Ovary (tissue), 9 donors: Measurements from ENCODE around the gene SWAP70. TPM values are rescaled to one million over a fixed set of nuclear protein-coding genes. Genes with fewer than 3 reads are reported as not detected.
"Not testable (repeated sequence)": the region's sequence is repeated elsewhere in the genome, so short reads cannot be mapped to it uniquely, and the experiment has no call there.

Source experiments
- DNase-seq, 5 donors: peaks; one replicate each; pipeline ENCODE4 v3.0.0-alpha.2; 2019 to 2020
- H3K27ac ChIP-seq, 2 donors: fragments of 200-600 bp; one replicate each; pipeline versions ENCODE4 v1.5.1 to v1.8.0; 2019 to 2022
- H3K27me3 ChIP-seq: fragments of 200-600 bp; one replicate; pipeline ENCODE4 v1.8.0; 2022
- H3K36me3 ChIP-seq: fragments of 200-600 bp; sonication (generic); one replicate; pipeline ENCODE4 v1.5.1; 2019
- H3K4me1 ChIP-seq: one replicate; pipeline ENCODE4 v1.8.1; 2013; ENCODE audit warnings: mild to moderate bottlenecking, moderate library complexity; ENCODE audit not compliant: insufficient read depth
- H3K4me3 ChIP-seq: fragments of 200-600 bp; sonication (generic); one replicate; pipeline ENCODE4 v1.5.1; 2017
- H3K9me3 ChIP-seq, 2 donors: fragments of 200-600 bp in 1 of 2; sonication (generic) in 1 of 2; one replicate each; pipeline versions ENCODE4 v1.5.1 to v1.8.1; 2013 to 2019; ENCODE audit warnings: mild to moderate bottlenecking in 1 of 2, moderate library complexity in 1 of 2
- CTCF ChIP-seq, 3 donors: fragments of 450-650 bp in 2 of 3; fragments of 200-600 bp in 1 of 3; IDR thresholded peaks; one replicate each; pipeline versions ENCODE4 v1.5.1 to v1.8.0; 2016 to 2022; ENCODE audit warnings: antibody characterized with exemption in 3 of 3, mild to moderate bottlenecking in 1 of 3
- EP300 ChIP-seq: sonication (generic); formaldehyde crosslinking; IDR thresholded peaks from one replicate; pipeline ENCODE4 v1.6.1; 2017; ENCODE audit warnings: antibody characterized with exemption
- POLR2A ChIP-seq: fragments of 450-650 bp; IDR thresholded peaks from one replicate; pipeline ENCODE4 v1.6.1; 2017; ENCODE audit warnings: antibody characterized with exemption, mild to moderate bottlenecking, moderate library complexity
- WGBS, 3 donors: extraction: QIAGEN DNeasy Blood & Tissue Kit in 1 of 3; methylation state at CpG; one replicate each; pipeline versions ENCODE4 v1.1.5 to v1.1.7; 2013 to 2017; 5-methylcytosine and 5-hydroxymethylcytosine counted together
- intact Hi-C, 4 donors: fragments of 100-400 bp; cut with DNase I; formaldehyde crosslinking; loops; one replicate each; pipeline versions ENCODE4 v1.11.0 to v1.15.1; 2022 to 2023
- polyA plus RNA-seq, 2 donors: library from polyadenylated mRNA; stranded (reverse); fragments of 200-250 nt in 1 of 2; fragments of 350-450 nt in 1 of 2; fragmentation: Illumina TruSeq in 1 of 2; extraction: RNeasy Lipid Tissue Mini Kit (QIAGEN cat#74804) in 1 of 2; gene quantifications; one replicate each; pipeline ENCODE4 v1.2.3, GENCODE V29; 2013 to 2014
- total RNA-seq, 7 donors: library from RNA; depleted of rRNA in 2 of 7; stranded (reverse); fragments of >200 nt in 2 of 7; fragmentation: NEBNext Ultra II Directional in 3 of 7; extraction: Animal tissue kit (Norgen Biotek cat#: 25700) in 3 of 7; gene quantifications; one replicate each; pipeline versions ENCODE4 v1.1.0 to v1.2.4, GENCODE V29; 2016 to 2023
- donor health status: DM: no; HTN: no; CAD: no; lungs with moderate emphysema.
- donor health status: DM: no; HTN: no; CAD: no.
- donor health status: Bipolar disorder and iron deficiency.
- donor health status: DM: yes; HTN: yes; CAD: no.
- donor health status: DM: no; HTN: no; CAD: no.
- donor health status: DM: yes; HTN: yes; CAD: no.

SWAP70 gene
- total and polyA plus RNA-seq, 9 donors: 14.1 to 23.7 (median 19.8) TPM

- no peak overlapping the region for H3K27ac ChIP-seq
- WGBS, 3 donors: 78 to 89% (median 87%) methylated on average over 5 of the region's 5 CpGs
- H3K27me3 ChIP-seq: no peaks in the 10 kb centered on the region
- no peaks in the 10 kb centered on the region for H3K36me3 ChIP-seq
- no peak overlapping the region for H3K4me3 ChIP-seq
- no peaks in the 10 kb centered on the region for H3K4me1 ChIP-seq
- no peak for DNase-seq
- no peaks in the 10 kb centered on the region for H3K9me3 ChIP-seq
- TF ChIP-seq POLR2A (no peak), CTCF (IDR thresholded peaks at IDR 0.05) (no peak), EP300 (no peak)
- intact Hi-C loops: loop anchor here in 1 of 4 donors (10.0 kb wide), 1 partner anchor 137 kb away; no protein-coding TSS in a partner anchor
These were observed 45.9 kb upstream of the SWAP70 start for GRCh38 chr11:9617940-9618339.

GRCh38 chr11:9619004-9619403 lies 44.9 kb upstream of the SWAP70 start:
- intact Hi-C loops: loop anchor here in 1 of 4 donors (10.0 kb wide), 1 partner anchor 136 kb away; no protein-coding TSS in a partner anchor
- WGBS, 3 donors: 94 to 100% (median 96%) methylated on average over 1 of the region's 1 CpG
- H3K36me3 ChIP-seq: no peaks in the 10 kb centered on the region
- H3K27ac ChIP-seq: no peak overlapping the region
- no peaks in the 10 kb centered on the region for H3K9me3 ChIP-seq
- no peaks in the 10 kb centered on the region for H3K27me3 ChIP-seq
- H3K4me3 ChIP-seq: no peak overlapping the region
- no peaks in the 10 kb centered on the region for H3K4me1 ChIP-seq
- TF ChIP-seq CTCF (IDR thresholded peaks at IDR 0.05) (no peak), EP300 (no peak), POLR2A (no peak)
- no peak for DNase-seq

GRCh38 chr11:9619971-9620370 lies 43.9 kb upstream of the SWAP70 start:
- no peak for DNase-seq
- Histone ChIP-seq H3K9me3 (no peaks in the 10 kb centered on the region), H3K4me1 (no peaks in the 10 kb centered on the region), H3K36me3 (no peaks in the 10 kb centered on the region), H3K27ac (no peak overlapping the region), H3K4me3 (no peak overlapping the region), H3K27me3 (no peaks in the 10 kb centered on the region)
- no peak for TF ChIP-seq POLR2A
- TF ChIP-seq CTCF (IDR thresholded peaks at IDR 0.05): no peak
- no peak for TF ChIP-seq EP300
- intact Hi-C loops: loop anchor here in 1 of 4 donors (10.0 kb wide), 1 partner anchor 135 kb away; no protein-coding TSS in a partner anchor

GRCh38 chr11:9622353-9622752 lies 41.5 kb upstream of the SWAP70 start:
- H3K27ac ChIP-seq, H3K36me3 ChIP-seq, H3K27me3 ChIP-seq, DNase-seq, H3K9me3 ChIP-seq, intact Hi-C loops, H3K4me3 ChIP-seq, H3K4me1 ChIP-seq: not testable (repeated sequence)
- 70 to 78% (median 73%) methylated on average over 7 of the region's 7 CpGs for WGBS, 3 donors

GRCh38 chr11:9623053-9623452 lies 40.8 kb upstream of the SWAP70 start:
- H3K9me3 ChIP-seq, H3K4me1 ChIP-seq, H3K36me3 ChIP-seq, H3K27me3 ChIP-seq, DNase-seq, H3K4me3 ChIP-seq, H3K27ac ChIP-seq, intact Hi-C loops: not testable (repeated sequence)
- 95 to 98% (median 97%) methylated on average over 23 of the region's 23 CpGs for WGBS, 3 donors

- intact Hi-C loops: no loop called here
- Histone ChIP-seq H3K4me1 (no peaks in the 10 kb centered on the region), H3K36me3 (no peaks in the 10 kb centered on the region), H3K27ac (no peak overlapping the region), H3K27me3 (no peaks in the 10 kb centered on the region), H3K9me3 (no peaks in the 10 kb centered on the region), H3K4me3 (no peak overlapping the region)
- no peak for DNase-seq
- no peak for TF ChIP-seq EP300
- TF ChIP-seq POLR2A: no peak
- TF ChIP-seq CTCF (IDR thresholded peaks at IDR 0.05): no peak
These were observed 39.4 kb upstream of the SWAP70 start for GRCh38 chr11:9624448-9624847.
